IPS DF 6.9 (cell line): ENCODE results near the gene LPAR2.

Experiments
- DNase-seq: peaks from one replicate; pipeline ENCODE4 v3.0.0-alpha.2; 2013; ENCODE audit warnings: low read depth, low spot score
- H3K27ac ChIP-seq: one replicate; pipeline ENCODE4 v1.5.1; 2013; ENCODE audit warnings: low read length, control low read depth
- H3K27me3 ChIP-seq: 2 replicates; pipeline ENCODE4 v1.6.1; 2013; ENCODE audit warnings: mild to moderate bottlenecking, low read length; ENCODE audit not compliant: control insufficient read depth, insufficient read depth
- H3K36me3 ChIP-seq: 2 replicates; pipeline ENCODE4 v1.6.1; 2013; ENCODE audit warnings: low read length; ENCODE audit not compliant: control insufficient read depth, insufficient read depth
- H3K4me1 ChIP-seq: 2 replicates; pipeline ENCODE4 v1.6.1; 2013; ENCODE audit warnings: low read length; ENCODE audit not compliant: control insufficient read depth, insufficient read depth
- H3K4me3 ChIP-seq: 2 replicates; pipeline ENCODE4 v1.5.1; 2013; ENCODE audit warnings: mild to moderate bottlenecking, low read length
- H3K9me3 ChIP-seq: 2 replicates; pipeline ENCODE4 v1.6.1; 2013; ENCODE audit warnings: low read length, inconsistent platforms; ENCODE audit not compliant: control insufficient read depth, insufficient read depth
- WGBS: extraction: QIAGEN DNeasy Blood & Tissue Kit; methylation state at CpG from one replicate; pipeline ENCODE4 v1.1.7; 2013; ENCODE audit warnings: mixed read lengths, missing lambda C conversion rate; ENCODE audit not compliant: insufficient read length, insufficient coverage; 5-methylcytosine and 5-hydroxymethylcytosine counted together

LPAR2 gene

DNA sequence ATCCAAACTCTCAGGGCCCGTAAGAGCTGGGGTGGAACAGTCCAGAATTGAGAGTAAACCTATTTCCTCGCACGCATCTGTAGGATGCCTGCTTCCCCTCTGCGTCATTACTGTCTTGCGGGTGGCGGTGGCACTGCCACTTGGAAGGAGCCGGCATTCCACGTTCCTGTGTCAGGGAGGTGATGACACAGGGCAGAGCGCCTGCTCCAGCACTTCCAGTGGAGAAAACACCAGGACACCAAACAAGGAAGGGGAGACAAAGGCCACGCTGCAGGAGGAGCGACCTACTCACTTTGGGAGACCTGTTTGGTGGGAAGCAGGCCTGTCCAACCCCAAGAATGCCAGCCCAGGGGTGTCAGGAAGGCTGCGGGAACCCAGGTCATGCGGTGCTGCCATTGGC, 46.6 kb downstream of the LPAR2 start:
- no peaks in the 10 kb centered on the region for H3K9me3 ChIP-seq
- WGBS = no CpG with 5 or more reads among the region's 13 CpGs
- H3K4me3 ChIP-seq = no peak overlapping the region
- peaks cover 2% of the 10 kb centered on the region; the same call in 1 of the 2 replicates for H3K4me1 ChIP-seq
- H3K36me3 ChIP-seq = no peaks in the 10 kb centered on the region
- no peaks in the 10 kb centered on the region for H3K27me3 ChIP-seq
- no peak overlapping the region for H3K27ac ChIP-seq
- DNase-seq = no peak

DNA sequence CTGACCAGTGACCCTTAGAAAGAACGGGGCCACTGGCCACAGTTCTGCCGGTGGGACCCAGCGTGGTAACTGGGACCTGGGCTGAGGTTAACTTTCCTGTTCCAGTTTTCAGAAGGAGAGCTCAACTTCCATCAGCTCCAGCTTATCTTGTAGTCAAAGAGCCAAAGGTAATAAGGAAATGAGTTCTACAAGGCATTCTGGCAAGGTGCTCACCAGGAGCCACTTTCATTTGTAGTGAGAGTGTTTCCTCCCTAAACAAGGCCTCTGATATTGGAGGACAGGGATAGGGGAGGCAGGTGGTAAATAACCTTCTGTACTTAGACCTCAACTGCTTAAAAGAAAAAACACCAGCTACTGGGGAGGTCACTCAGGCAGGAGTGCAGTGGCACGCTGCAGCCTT, 47.6 kb downstream of the LPAR2 start:
- Histone ChIP-seq H3K27ac (no peak overlapping the region), H3K36me3 (no peaks in the 10 kb centered on the region), H3K9me3 (no peaks in the 10 kb centered on the region), H3K4me3 (no peak overlapping the region), H3K4me1 (peaks cover 2% of the 10 kb centered on the region; the same call in 1 of the 2 replicates), H3K27me3 (no peaks in the 10 kb centered on the region)
- WGBS = no CpG with 5 or more reads among the region's 4 CpGs
- DNase-seq = no peak

DNA sequence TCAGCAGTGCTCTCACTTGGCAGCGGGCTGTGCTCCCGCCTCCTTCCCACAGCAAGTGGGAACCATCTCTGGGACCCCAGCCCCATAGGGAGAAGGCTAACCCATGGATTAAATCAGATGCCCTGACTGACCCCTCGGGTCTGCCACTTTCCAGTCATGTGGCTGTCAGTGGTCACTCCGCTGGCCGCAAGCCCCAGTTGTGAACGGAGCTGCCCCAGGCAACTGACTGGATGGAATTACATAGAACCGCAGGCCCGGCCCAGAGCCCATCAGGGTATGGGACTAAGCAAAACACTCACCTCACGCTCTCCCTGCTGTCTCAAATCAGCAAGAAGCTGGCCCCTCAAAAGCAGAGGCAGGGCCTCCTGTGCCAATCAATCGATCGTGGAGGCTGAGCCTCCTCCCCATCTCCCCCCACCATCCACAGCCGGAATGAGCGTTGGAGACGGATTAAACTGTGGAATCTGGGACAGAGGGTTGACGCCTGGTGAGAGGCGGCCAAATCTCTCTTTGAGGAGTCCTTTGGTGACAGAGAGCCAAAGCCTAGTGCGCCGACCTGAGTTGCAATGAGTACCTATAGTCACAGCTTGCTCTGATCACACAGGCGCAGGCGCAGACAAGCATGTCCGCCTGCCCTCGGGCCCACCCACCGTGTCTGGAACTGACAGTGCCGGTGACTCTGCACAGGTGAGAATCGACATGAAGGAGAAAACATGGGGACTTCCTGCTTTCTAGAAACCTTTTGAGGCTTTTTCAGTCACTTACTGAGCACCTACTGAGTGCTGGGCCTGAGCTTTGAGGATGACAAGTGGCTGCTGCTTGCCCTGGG, 48.3 kb downstream of the LPAR2 start:
- no peak overlapping the region for H3K4me3 ChIP-seq
- no CpG with 5 or more reads among the region's 25 CpGs for WGBS
- H3K27me3 ChIP-seq = no peaks in the 10 kb centered on the region
- H3K36me3 ChIP-seq = no peaks in the 10 kb centered on the region
- H3K27ac ChIP-seq = no peak overlapping the region
- no peak for DNase-seq
- no peaks in the 10 kb centered on the region for H3K9me3 ChIP-seq
- H3K4me1 ChIP-seq = peaks cover 2% of the 10 kb centered on the region; the same call in 1 of the 2 replicates

DNA sequence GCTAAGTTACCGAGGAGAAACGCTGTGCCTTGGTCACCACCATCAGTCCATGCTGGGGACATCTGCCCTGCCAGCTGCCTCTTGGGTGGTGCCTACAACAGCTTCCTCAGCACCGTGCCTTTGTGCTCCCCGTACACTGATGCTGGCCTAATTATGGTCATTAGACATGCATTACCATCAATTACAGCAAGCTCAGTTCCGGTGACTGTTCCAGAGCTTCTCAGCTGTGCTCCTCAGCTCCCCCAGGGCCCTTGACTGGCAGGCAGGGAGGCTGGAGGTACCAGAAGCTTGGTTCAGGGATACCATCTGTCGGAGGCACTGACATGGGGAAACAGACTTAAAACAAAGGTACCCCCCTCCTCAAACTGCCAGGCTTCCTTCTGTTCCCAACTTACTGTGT, 49.8 kb downstream of the LPAR2 start:
- no peak overlapping the region for H3K27ac ChIP-seq
- H3K4me1 ChIP-seq = peaks cover 2% of the 10 kb centered on the region; the same call in 1 of the 2 replicates
- H3K9me3 ChIP-seq = no peaks in the 10 kb centered on the region
- no peak overlapping the region for H3K4me3 ChIP-seq
- no peaks in the 10 kb centered on the region for H3K36me3 ChIP-seq
- H3K27me3 ChIP-seq = no peaks in the 10 kb centered on the region
- WGBS = no CpG with 5 or more reads among the region's 6 CpGs
- DNase-seq = no peak

DNA sequence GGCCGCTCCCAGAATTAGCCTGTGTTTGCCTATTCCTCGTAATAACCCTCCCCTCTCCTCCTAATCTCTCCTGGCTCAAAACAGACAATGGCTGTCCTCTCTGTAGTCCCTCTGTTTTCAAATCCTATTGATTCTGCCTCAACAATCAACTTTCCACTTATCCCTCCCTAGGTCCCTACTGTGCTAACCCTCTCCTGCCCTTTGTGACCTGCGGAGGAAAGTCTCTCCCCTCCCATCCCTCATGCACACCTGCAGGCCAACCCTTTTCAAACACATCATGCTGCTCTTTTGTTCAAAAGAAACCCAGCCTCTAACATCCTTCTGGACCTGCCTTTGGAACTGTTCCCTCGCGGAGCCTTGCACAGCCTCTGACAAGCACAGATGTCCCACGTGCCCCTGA, 52.6 kb downstream of the LPAR2 start:
- H3K4me3 ChIP-seq = no peak overlapping the region
- no peak overlapping the region for H3K27ac ChIP-seq
- H3K9me3 ChIP-seq = no peaks in the 10 kb centered on the region
- WGBS = no CpG with 5 or more reads among the region's 6 CpGs
- no peaks in the 10 kb centered on the region for H3K36me3 ChIP-seq
- H3K27me3 ChIP-seq = no peaks in the 10 kb centered on the region
- no peak for DNase-seq
- H3K4me1 ChIP-seq = peaks cover 2% of the 10 kb centered on the region; the same call in 1 of the 2 replicates
